HUES48 (cell line): Measurements from ENCODE around the gene PHF21A.

Source experiments
- H3K27ac ChIP-seq: one replicate; pipeline ENCODE4 v1.7.0; 2013; ENCODE audit warnings: low read depth, low read length, inconsistent platforms
- H3K27me3 ChIP-seq: 2 replicates; pipeline ENCODE4 v1.6.1; 2013; ENCODE audit warnings: mild to moderate bottlenecking, low read length; ENCODE audit not compliant: control insufficient read depth, insufficient read depth
- H3K36me3 ChIP-seq: 2 replicates; pipeline ENCODE4 v1.6.1; 2013; ENCODE audit warnings: low read length; ENCODE audit not compliant: control insufficient read depth, insufficient read depth
- H3K4me1 ChIP-seq: 2 replicates; pipeline ENCODE4 v1.6.1; 2013; ENCODE audit warnings: mild to moderate bottlenecking, low read length; ENCODE audit not compliant: control insufficient read depth, insufficient read depth
- H3K4me3 ChIP-seq: 2 replicates; pipeline ENCODE4 v1.5.1; 2013; ENCODE audit warnings: mild to moderate bottlenecking, low read depth, low read length
- H3K9ac ChIP-seq: 2 replicates; pipeline ENCODE4 v1.6.1; 2013; ENCODE audit warnings: mild to moderate bottlenecking, low read depth, low read length, moderate library complexity
- H3K9me3 ChIP-seq: 2 replicates; pipeline ENCODE4 v1.6.1; 2013; ENCODE audit warnings: low read length; ENCODE audit not compliant: control insufficient read depth, insufficient read depth

PHF21A gene

GRCh38 chr11:45934580-45935318 lies 186.5 kb downstream of the PHF21A start:
- peak overlapping the region; percentile 7 for H3K27ac ChIP-seq
- no peak overlapping the region for H3K4me3 ChIP-seq
- H3K9me3 ChIP-seq, result no peaks in the 10 kb centered on the region
- no peaks in the 10 kb centered on the region for H3K27me3 ChIP-seq
- H3K9ac ChIP-seq, result no peak overlapping the region
- peaks cover 52% of the 10 kb centered on the region for H3K36me3 ChIP-seq
- no peaks in the 10 kb centered on the region for H3K4me1 ChIP-seq

- H3K27me3 ChIP-seq, result no peaks in the 10 kb centered on the region
- H3K4me3 ChIP-seq, result no peak overlapping the region
- peaks cover 52% of the 10 kb centered on the region for H3K36me3 ChIP-seq
- H3K4me1 ChIP-seq, result no peaks in the 10 kb centered on the region
- no peaks in the 10 kb centered on the region for H3K9me3 ChIP-seq
- no peak overlapping the region for H3K9ac ChIP-seq
- H3K27ac ChIP-seq, result peak overlapping the region; percentile 40
Observed at GRCh38 chr11:45933846-45934579, 187.2 kb downstream of the PHF21A start.

GRCh38 chr11:45933131-45933831 lies 188.0 kb downstream of the PHF21A start:
- H3K9ac ChIP-seq, result no peak overlapping the region
- no peaks in the 10 kb centered on the region for H3K4me1 ChIP-seq
- H3K27me3 ChIP-seq, result no peaks in the 10 kb centered on the region

GRCh38 chr11:45932217-45932616 lies 189.0 kb downstream of the PHF21A start:
- Histone ChIP-seq H3K27ac (no peak overlapping the region), H3K4me1 (no peaks in the 10 kb centered on the region), H3K9me3 (no peaks in the 10 kb centered on the region), H3K4me3 (no peak overlapping the region), H3K36me3 (peaks cover 63% of the 10 kb centered on the region), H3K9ac (no peak overlapping the region), H3K27me3 (no peaks in the 10 kb centered on the region)

More at GRCh38 chr11:45933131-45933831, 188.0 kb downstream of the PHF21A start:
- peaks cover 58% of the 10 kb centered on the region for H3K36me3 ChIP-seq
- H3K4me3 ChIP-seq, result no peak overlapping the region
- no peak overlapping the region for H3K27ac ChIP-seq
- H3K9me3 ChIP-seq, result no peaks in the 10 kb centered on the region

GRCh38 chr11:45931739-45932138 lies 189.5 kb downstream of the PHF21A start:
- Histone ChIP-seq H3K9ac (no peak overlapping the region), H3K4me1 (no peaks in the 10 kb centered on the region), H3K4me3 (no peak overlapping the region), H3K27ac (no peak overlapping the region), H3K27me3 (no peaks in the 10 kb centered on the region), H3K9me3 (no peaks in the 10 kb centered on the region), H3K36me3 (peaks cover 68% of the 10 kb centered on the region)

- no peaks in the 10 kb centered on the region for H3K4me1 ChIP-seq
- no peak overlapping the region for H3K27ac ChIP-seq
- no peak overlapping the region for H3K4me3 ChIP-seq
- H3K27me3 ChIP-seq, result no peaks in the 10 kb centered on the region
- no peaks in the 10 kb centered on the region for H3K9me3 ChIP-seq
- no peak overlapping the region for H3K9ac ChIP-seq
- H3K36me3 ChIP-seq, result peaks cover 74% of the 10 kb centered on the region
Observed at GRCh38 chr11:45930951-45931570, 190.2 kb downstream of the PHF21A start.

- Histone ChIP-seq H3K36me3 (peaks cover 74% of the 10 kb centered on the region), H3K27ac (no peak overlapping the region)
Observed at GRCh38 chr11:45930031-45930794, 191.0 kb downstream of the PHF21A start.

GRCh38 chr11:45929486-45930030 lies 191.7 kb downstream of the PHF21A start:
- no peak overlapping the region for H3K9ac ChIP-seq
- no peaks in the 10 kb centered on the region for H3K4me1 ChIP-seq
- no peaks in the 10 kb centered on the region for H3K27me3 ChIP-seq
- no peak overlapping the region for H3K27ac ChIP-seq
- H3K36me3 ChIP-seq, result peaks cover 74% of the 10 kb centered on the region
- H3K9me3 ChIP-seq, result no peaks in the 10 kb centered on the region
- H3K4me3 ChIP-seq, result no peak overlapping the region

More at GRCh38 chr11:45930031-45930794, 191.0 kb downstream of the PHF21A start:
- Histone ChIP-seq H3K9ac (no peak overlapping the region), H3K27me3 (no peaks in the 10 kb centered on the region), H3K9me3 (no peaks in the 10 kb centered on the region), H3K4me1 (no peaks in the 10 kb centered on the region), H3K4me3 (no peak overlapping the region)

GRCh38 chr11:45928535-45929215 lies 192.6 kb downstream of the PHF21A start:
- Histone ChIP-seq H3K4me3 (no peak overlapping the region), H3K36me3 (peaks cover 71% of the 10 kb centered on the region), H3K4me1 (no peaks in the 10 kb centered on the region), H3K9ac (no peak overlapping the region), H3K27ac (no peak overlapping the region), H3K27me3 (no peaks in the 10 kb centered on the region), H3K9me3 (no peaks in the 10 kb centered on the region)
